Skin of body (tissue), 2 donors: ENCODE measurements around the gene CMTM4. TPM values are rescaled to one million over a fixed set of nuclear protein-coding genes. Genes with fewer than 3 reads are reported as not detected.
"Not testable (repeated sequence)": the region's sequence is repeated elsewhere in the genome, so short reads cannot be mapped to it uniquely, and the experiment has no call there.

Experiments
- DNase-seq: peaks from one replicate; lab custom pipeline; 2025; lab: John Stamatoyannopoulos, UW
- total RNA-seq: library from RNA; depleted of rRNA; stranded (reverse); fragments of >200 nt; gene quantifications from one replicate; pipeline ENCODE4 v1.2.3, GENCODE V29; 2014

Gene CMTM4
- total RNA-seq, 1 donor from 2014 or later = 18.7 TPM

- DNase-seq = not testable (repeated sequence)
These were observed 100.0 kb downstream of the CMTM4 start for GRCh38 chr16:66596559-66596958.

DNA sequence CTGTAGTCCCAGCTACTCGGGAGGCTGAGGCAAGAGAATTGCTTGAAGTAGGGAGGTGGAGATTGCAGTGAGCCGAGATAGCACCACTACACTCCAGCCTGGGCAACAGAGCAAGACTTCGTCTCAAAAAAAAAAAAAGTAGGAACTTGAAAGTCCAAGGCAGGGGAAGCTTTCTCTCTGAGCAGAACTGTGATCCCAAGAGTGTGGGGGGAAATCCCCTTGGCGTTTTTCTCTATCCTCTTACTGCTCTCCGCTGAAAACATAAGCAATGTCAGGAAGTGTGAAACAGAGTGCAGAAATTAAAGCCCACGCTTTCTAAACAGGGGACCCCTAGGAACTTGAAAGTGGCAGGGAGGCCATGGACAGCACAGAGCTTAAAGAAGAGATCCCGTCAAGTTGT lies 101.8 kb downstream of the CMTM4 start:
- no peak for DNase-seq

GRCh38 chr16:66592814-66593213 lies 103.7 kb downstream of the CMTM4 start:
- no peak for DNase-seq

- DNase-seq = no peak
These were observed 104.3 kb downstream of the CMTM4 start for GRCh38 chr16:66592241-66592640.

DNA sequence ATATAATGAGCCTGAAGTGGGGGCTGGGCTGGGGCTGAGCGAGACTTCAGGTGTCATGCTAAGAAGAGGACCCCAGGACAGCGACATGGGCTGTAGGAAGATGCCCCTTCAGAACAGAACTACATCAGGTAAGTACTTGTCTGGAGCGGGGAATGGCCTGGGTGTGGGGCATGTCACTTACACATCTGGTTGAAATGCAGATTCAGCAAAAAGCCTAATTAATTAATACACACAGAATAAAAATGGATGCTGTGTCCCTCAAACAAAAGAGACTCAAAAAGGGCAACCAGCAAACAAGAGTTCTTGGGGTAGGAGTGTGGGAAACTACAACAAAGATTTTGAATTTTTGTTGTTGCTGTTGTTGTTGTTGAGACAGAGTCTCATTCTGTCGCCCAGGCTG lies 105.5 kb downstream of the CMTM4 start:
- no peak for DNase-seq

- DNase-seq = no peak
These were observed 106.2 kb downstream of the CMTM4 start for GRCh38 chr16:66590322-66590721.

DNA sequence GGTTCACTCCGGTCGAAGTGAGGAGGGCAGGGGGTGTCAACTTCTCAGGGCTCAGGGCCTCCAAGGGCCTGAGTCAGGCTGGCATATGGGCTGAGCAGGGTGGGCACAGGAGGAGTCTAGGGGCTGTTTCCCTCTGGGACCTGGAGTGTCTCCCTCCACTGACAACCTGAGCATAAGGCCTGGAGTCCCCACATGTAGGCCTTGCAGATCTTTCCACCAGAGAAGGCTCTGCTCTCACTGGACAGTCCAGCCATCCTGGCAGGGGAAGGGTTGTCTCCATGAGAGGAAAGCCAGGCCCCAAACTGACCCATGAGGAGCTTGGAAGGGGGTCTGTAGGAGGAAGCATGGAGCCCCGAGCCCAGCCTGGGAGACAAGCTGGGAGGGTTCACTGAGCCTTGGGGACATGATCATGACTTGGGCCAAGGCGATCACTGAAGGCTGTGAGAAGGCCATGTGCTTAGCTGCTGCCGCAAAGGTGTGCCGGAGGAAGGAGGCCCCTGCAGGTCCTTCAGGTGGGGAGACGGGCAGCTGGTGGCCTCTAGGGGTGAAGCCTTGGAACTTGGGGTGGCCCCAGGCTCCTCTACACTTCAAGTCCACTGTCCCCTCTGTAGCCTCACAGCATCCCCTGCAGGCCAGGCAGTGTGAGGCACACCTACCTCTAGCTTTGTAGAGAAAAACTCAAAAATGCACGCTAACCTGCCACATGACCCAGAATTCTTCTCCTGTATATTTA lies 107.4 kb downstream of the CMTM4 start:
- DNase-seq = no peak

- DNase-seq = no peak
These were observed 108.5 kb downstream of the CMTM4 start for GRCh38 chr16:66587881-66588600.

GRCh38 chr16:66585481-66586239 lies 110.9 kb downstream of the CMTM4 start:
- no peak for DNase-seq

DNA sequence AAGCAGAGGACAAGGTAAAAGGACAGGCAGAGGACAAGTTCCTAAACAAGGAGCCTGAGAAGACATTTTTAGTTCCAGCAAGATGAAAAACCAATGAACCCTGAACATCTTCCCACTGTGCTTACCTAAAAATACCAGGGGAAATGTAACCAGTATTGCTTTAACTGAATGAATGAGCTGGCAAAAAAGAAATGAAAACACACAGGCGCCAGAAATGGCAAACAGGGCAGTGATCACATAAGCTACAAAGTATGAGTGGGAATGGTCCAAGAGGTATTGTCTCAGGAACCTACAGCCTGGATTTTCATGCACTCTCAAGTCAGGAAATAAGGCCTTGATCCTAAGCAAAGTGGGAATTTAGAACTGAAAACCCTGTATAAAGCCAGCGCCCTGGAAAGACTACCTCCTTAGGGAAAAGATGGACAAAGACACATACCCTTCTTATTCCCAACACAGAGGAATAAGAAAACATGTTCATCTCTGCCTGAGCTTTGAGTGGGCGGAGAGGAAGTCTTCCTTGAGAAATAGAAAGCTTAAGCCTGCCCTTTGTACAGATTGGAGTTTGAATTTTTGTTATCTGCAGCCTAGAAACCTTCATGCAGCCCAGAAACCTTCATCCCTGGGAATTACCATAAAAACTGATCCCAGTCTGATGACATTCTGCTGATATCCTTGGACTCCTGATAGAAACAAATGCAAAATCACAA lies 115.1 kb downstream of the CMTM4 start:
- DNase-seq = no peak

- no peak for DNase-seq
These were observed 115.8 kb downstream of the CMTM4 start for GRCh38 chr16:66580605-66581209.

DNA sequence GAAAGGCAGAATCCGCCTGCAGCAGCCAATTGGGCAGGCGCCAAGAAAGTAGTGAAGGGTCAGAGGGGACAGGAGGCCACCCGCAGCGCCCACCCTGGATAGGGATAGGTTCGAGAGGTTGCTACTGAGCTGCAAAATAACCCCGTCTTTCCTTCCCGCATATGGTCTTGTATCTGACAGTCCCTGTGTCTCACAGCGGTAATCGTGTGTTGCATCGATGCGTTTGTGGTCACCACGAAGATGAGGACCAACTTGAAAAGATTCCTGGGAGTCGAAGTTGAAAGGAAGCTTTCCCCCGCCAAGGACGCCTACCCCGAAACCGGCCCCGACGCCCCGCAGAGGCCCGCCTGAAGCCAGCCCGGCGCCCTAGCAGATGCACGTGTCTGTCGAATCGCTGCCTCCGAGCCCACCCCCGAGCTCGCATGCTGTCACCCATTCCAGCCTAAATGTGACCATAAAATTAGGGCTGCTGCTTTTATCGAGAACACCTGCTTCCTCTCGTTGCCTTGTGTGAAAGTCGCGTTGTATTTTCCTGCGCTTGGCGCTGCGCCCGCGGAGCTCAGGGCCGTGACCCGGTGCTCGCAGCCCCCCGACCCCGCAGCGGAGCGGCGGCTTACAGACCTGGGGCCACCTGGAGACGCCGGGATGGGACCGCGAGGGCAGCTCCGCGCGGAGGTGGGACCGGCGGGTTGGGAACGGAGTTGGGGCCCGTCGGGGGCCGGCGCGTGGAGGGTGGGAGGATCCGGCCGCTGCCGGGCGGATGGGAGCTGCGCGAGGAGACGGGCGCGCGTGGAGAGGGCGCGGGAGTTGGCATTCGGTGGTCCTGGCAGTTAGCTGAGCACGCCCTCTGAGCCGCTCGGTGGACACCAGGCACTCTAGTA lies 117.7 kb downstream of the CMTM4 start, which contains the start of gene CMTM2:
TSS of gene CMTM2 (plus strand) at position 813 of the 881 bp plus-strand sequence. CDS start 145 bp downstream, outside the sequence.
- DNase-seq = peak; percentile 17

DNA sequence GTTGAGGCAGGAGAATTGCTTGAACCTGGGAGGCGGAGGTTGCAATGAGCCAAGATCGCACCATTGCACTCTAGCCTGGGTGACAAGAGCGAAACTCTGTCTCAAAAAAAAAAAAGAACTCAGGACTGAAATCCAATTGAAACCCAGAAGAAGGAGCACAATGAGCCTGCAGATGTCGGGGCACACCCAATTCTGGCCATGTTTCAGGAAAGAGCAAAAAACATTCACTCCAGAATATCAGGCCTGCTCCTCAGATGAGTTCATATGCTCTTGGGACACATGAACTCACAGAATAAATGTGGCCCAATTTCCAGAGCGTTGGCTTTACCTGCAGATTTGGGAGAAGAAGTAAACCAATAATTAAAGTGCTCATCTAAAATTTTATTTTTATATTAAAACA lies 120.2 kb downstream of the CMTM4 start:
- no peak for DNase-seq

DNA sequence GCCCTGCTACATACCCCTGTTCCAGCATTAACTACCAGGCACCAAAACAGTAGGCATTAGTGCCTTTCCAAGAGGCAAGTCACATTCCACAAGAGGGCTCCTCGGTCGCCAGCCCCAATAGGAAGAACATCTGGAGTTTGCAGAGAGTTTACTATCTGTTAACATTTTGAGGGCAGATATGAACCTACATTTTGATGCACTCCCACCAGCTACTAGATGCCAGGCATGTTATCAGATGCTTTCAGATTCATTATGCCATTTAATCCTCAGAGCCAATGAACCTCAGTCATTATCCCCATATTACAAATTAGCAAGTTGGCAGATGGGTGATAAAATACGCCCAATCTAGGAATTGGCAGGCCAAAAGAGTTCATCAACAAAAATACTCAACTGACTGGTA lies 121.5 kb downstream of the CMTM4 start:
- no peak for DNase-seq

- DNase-seq = no peak
These were observed 122.0 kb downstream of the CMTM4 start for GRCh38 chr16:66574531-66574930.

DNA sequence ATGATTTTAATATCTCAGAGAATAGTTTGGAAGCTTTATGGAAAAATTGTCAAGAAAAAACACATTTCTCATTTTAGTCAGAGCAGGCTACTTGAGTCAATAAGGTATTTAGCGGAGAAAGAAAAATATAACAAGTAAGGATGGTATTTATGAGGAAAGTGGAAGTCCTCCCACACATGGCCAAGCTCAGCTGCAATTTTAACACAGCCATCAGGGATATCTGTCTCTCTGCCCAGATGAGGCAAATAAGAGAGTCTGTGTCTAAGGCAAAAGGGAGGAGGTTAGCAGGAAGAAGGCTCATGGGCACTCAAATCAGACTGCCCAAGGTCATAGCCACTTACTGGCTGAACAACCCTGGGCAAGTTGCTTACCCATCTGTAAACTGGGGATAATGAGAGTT lies 122.5 kb downstream of the CMTM4 start:
- no peak for DNase-seq

DNA sequence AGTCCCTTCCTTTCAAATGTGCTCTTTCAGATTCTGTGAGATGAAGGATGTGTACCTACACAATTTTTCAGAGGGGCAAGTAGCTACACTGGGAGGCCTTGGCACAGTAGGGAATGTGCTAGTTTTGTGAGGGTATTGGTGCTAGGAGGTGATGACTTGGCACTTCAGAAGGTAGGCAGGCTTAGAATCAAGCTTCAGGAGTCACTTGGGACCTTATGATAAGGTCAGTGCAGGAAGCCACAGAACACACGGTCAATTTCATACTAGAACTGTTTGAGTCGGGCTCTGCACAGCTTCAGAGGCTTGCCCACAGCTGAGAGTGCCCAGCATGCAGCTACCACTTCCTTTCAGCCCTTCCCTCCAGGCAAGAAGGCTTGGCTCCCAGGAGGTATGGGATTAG lies 124.2 kb downstream of the CMTM4 start:
- no peak for DNase-seq

GRCh38 chr16:66569827-66570405 lies 126.6 kb downstream of the CMTM4 start:
- DNase-seq = no peak

- DNase-seq = no peak
These were observed 127.4 kb downstream of the CMTM4 start for GRCh38 chr16:66569131-66569530.

DNA sequence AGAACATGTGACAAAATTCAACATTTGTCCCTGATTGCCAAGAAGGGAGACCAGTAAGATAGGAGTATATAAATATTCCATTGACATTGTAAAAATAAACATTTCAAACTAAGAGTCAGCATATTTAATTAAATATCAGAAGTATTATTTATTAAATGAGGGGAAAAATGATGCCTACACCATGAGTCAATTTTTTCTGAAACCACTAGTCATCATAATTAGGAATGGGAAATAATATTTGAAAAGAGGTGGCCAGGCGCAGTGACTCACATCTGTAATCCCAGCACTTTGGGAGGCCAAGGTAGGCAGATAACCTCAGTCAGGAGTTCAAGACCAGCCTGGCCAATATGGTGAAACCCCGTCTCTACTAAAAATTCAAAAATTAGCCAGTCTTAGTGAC lies 128.2 kb downstream of the CMTM4 start:
- DNase-seq = no peak
